SHP77 (cell line): ENCODE data around the gene TRIP12.
"Not testable (repeated sequence)": the region's sequence is repeated elsewhere in the genome, so short reads cannot be mapped to it uniquely, and the experiment has no call there.

Experiments
- DNase-seq, 2 experiments: peaks; one replicate each; lab custom pipeline; 2025; lab: John Stamatoyannopoulos, UW

TRIP12 gene

DNA sequence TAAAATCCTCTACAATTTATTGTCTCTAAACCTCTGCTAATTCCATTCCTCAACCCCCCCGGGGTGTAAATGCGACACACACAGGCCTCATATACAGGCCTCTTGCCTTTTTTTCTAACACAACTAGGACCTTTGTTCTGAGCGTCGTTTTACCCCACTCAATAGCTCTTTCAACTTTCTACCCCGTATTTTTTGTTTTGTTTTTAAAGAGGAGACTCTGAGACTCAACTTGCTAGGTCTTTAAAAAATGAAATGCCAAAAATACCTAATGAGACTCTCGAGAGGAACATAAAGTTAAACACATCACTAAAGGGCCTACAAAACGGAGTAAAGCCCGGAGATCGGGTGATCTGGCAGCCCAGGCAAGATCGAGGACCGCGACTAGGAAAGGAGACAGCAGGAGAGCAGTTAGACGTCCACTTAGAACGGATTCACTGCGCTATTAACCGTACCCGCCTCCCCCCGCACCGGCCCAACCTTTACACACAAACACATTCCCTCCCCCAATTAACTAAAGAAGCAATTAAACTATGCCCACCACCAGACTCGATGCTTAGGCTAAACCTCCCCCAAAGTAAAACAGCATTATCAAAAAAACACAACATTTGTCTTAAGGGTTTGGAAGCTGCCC lies 1.7 kb downstream of the TRIP12 start:
- DNase-seq, result no peak

DNA sequence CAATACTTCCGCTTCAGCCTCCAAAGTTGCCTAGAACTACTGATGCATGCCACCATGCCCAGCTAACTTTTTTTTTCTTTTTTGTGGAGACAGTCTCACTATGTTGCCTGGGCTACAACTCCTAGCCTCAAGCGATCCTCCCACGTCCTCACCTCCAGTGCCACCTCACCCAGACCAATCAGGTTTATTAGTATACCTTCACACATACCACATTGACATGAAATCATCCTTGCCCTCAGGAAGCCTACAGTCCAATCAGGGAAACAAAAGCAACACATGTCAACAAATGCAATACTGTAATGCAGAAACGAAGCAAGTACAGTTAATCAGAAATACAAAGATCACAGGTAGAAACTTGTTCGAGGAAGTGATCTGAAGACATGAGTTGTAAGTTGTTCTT lies 4.0 kb downstream of the TRIP12 start:
- DNase-seq, result no peak

DNA sequence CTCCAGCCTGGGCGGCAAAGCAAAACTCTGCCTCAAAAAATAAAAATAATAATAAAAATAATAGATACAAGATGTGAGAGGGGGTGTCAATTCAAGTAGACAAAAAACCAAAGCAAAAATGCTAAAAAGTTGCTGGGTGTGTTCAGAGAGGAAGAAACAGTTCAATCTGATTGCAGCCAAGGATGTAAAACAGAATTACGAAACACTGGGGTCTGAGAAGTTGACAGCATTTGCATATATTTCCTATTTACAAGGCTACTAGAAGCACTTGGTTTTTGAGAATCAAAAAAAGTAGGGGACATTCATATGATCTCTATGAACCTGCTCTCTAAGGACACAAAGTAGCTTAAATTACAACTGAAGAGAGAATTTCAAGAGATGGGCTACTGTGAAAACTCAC lies 7.6 kb downstream of the TRIP12 start:
- DNase-seq, result no peak

DNA sequence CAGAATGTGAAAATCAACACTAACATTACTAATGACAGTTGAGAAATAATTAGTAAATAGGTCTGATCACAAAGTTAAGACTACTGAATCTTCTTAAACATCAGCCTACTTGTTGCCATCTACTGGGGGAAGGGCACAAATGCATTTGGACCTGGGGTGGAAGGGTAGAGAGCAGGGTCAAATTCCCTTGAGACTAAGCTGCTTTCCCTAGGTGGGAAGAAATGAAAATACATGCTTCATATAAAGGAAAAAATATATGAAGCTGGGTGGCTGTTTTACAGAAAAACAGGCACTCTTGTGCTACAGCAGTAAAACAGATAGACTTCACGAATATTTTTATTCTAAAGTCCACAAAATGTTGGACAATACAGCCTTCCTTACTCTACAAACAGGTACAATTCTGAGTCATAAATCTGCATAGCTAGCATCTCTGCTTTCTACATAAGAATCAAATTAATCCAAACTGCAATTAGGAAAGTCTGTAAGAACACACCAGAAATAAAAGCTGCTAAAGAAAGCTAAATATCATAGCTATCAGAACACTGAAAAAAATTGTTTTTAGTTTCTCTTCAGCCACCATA lies 10.9 kb downstream of the TRIP12 start:
- DNase-seq, result no peak

- no peak for DNase-seq
These were observed 11.5 kb downstream of the TRIP12 start for GRCh38 chr2:229910147-229910831.

- DNase-seq, result no peak
These were observed 12.7 kb downstream of the TRIP12 start for GRCh38 chr2:229909090-229909489.

DNA sequence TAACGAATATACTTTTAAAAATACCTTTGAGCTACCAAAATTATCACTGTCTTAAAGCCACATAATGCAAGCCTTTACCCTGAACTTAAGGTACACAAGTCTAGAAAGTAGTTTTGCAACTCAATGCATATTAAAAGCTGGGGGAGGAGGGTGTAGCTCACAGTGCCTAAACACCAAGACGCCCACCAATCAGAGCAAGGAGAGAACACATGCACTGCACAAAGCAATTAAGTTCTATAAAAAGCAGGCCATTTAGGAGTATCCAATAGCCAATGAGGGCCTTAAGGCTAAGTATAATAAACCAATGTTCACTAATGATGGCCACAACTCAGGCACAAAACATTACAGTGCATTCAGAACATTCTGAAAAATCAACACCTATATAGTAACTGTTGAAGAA lies 16.2 kb downstream of the TRIP12 start:
- no peak for DNase-seq

GRCh38 chr2:229903037-229903436 lies 18.8 kb downstream of the TRIP12 start:
- DNase-seq, result no peak

GRCh38 chr2:229901819-229902218 lies 20.0 kb downstream of the TRIP12 start:
- no peak for DNase-seq

- DNase-seq, result not testable (repeated sequence)
These were observed 21.3 kb downstream of the TRIP12 start for GRCh38 chr2:229900514-229900913.

DNA sequence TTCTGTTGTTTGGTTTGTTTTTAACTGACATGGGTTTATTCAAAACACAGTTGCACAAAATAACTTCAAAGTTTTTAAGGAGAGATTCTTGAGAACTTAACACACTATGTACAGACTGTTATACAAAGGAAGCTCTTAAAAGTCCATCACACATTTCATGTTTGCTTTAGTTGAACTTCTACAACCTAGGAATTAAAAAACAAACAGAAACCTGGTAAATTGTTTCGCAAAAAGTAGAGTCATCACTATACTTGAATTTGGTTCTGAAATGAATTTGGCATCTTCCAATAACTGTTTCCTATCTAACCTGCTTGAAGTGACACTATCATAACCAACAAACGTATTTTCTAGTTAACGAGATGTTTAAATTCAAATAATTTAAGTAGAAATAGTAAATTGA lies 21.8 kb downstream of the TRIP12 start:
- no peak for DNase-seq

GRCh38 chr2:229899604-229900003 lies 22.2 kb downstream of the TRIP12 start:
- no peak for DNase-seq

DNA sequence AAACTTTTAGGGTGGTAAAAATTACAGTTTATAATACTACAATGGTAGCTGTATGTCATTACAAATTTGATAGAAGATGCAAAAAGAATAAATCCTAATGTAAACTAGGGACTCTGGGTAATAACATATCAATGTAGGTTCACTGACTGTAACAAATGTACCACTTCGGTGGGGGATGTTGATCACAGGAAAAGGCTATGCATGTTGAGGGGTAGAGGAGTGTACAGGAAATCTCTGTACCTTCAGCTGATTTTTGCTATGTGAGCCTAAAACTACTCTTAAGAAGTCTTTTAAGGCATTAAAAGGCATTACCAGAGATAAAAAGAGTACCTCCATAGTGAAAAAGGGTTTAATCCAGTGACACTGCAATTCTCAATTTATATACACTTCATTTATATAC lies 25.0 kb downstream of the TRIP12 start:
- DNase-seq, result no peak

DNA sequence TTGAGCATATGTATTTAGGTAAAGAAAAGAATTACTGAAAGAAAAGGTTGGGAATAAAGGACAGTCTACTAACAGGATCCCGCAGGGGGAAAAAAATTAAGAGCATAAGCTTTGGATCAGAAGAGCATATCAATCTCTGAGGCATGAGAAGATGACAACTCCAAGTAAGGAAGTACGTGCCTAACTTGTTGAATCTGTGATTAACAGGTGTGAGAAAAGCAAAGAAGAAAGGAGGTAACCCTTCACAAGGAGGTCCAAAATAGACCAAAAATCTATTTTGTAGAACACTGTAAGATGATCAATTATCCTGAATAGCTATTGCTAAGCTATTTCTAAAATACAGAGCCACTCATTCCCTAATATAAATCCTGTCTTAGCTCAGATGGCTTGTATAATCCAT lies 32.8 kb downstream of the TRIP12 start:
- DNase-seq, result no peak

DNA sequence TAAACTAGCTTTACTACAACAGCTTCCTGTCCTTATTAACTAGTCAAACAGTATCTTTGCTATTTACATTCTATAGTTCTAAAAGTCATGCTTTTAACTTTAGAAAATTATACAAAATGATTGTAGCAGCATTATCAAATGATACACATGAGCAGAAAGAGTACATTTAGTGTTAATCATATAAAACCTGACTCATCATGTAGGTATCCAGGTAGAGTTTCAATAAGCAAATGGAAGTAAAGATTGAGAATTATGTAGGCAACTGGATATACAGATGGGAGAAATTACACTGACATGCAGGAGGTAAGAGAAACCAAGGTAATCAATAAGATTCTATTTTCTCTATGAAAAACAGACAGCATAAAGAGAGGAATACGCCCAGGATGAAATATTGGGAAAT lies 33.8 kb downstream of the TRIP12 start:
- no peak for DNase-seq

- no peak for DNase-seq
These were observed 34.4 kb downstream of the TRIP12 start for GRCh38 chr2:229887441-229887840.

DNA sequence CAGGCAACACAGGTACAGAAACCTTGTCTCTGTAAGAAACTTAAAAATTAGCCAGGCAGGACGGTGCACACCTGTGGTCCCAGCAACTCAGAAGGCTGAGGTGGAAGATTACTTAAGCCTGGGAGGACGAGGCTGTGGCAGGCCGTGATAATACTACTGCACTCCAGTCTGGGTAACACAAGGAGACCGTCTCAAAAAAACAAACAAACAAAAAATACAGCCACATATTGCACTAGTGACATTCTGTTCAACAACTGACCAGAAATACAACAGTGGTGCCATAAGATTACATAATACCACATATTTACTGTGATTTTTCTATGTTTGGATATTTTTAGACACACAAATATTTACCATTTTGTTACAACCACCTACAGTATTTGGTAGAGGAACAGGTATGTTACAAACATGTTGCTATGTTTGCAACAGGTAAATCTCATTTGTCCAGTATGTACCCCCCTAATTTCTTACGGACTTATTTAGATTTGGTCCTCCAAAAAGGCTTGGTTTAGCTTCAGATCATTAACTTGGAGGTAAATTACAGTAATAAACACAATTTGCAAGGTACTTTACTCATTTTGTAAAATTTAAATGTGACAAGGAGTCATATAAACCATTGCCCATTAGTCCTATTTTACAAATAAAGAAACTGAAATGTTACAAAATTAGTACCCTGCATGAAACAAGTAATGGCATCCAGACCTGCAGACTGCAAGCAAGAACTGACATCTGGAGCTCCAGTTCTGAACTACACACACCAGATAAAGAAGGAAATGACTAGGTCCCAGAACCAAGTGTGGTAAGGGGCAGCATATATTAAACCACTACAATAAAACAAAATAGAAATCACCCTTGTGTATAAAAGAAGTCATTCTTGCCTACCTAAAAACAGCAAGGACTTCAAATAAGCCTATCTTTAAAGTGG lies 36.8 kb downstream of the TRIP12 start:
- DNase-seq, result no peak

GRCh38 chr2:229882583-229882982 lies 39.2 kb downstream of the TRIP12 start:
- DNase-seq, result no peak

- no peak for DNase-seq
These were observed 40.8 kb downstream of the TRIP12 start for GRCh38 chr2:229880892-229881586.

GRCh38 chr2:229879191-229879950 lies 42.4 kb downstream of the TRIP12 start:
- DNase-seq, result no peak

- no peak for DNase-seq
These were observed 46.3 kb downstream of the TRIP12 start for GRCh38 chr2:229875549-229875948.
